EL (cell line): ENCODE data around the gene ANKRD45.
A peak's percentile ranks its signal among the peaks of the same experiment; 100 is the strongest.
"Not testable (repeated sequence)": the region's sequence is repeated elsewhere in the genome, so short reads cannot be mapped to it uniquely, and the experiment has no call there.

Experiments used
- DNase-seq: peaks from one replicate; pipeline ENCODE4 v3.0.0-alpha.2; 2016

ANKRD45 gene

GRCh38 chr1:173669491-173669941 is at the start of gene ANKRD45:
ANKRD45 (minus strand) TSS chr1:173669851; CDS start chr1:173659418, 10,433 bp downstream.
- DNase-seq = peak; percentile 71

GRCh38 chr1:173717238-173717637 is 47.6 kb upstream of the ANKRD45 start:
- DNase-seq = no peak

- no peak for DNase-seq
These were observed 45.8 kb upstream of the ANKRD45 start for GRCh38 chr1:173715538-173715844.

GRCh38 chr1:173714759-173715537 is 45.3 kb upstream of the ANKRD45 start, which contains the start of gene KLHL20:
KLHL20 (plus strand) TSS chr1:173714981; CDS start chr1:173716044, 1,063 bp downstream.
- DNase-seq = peak; percentile 92

- no peak for DNase-seq
These were observed 44.7 kb upstream of the ANKRD45 start for GRCh38 chr1:173714441-173714758.

- no peak for DNase-seq
These were observed 39.1 kb upstream of the ANKRD45 start for GRCh38 chr1:173708787-173709186.

- no peak for DNase-seq
These were observed 35.5 kb upstream of the ANKRD45 start for GRCh38 chr1:173705117-173705516.

- DNase-seq = no peak
These were observed 33.1 kb upstream of the ANKRD45 start for GRCh38 chr1:173702736-173703135.

- DNase-seq = not testable (repeated sequence)
These were observed 31.6 kb upstream of the ANKRD45 start for GRCh38 chr1:173701299-173701698.

GRCh38 chr1:173693238-173693637 is 23.6 kb upstream of the ANKRD45 start:
- no peak for DNase-seq

GRCh38 chr1:173688300-173688699 is 18.6 kb upstream of the ANKRD45 start:
- no peak for DNase-seq

- DNase-seq = not testable (repeated sequence)
These were observed 15.5 kb upstream of the ANKRD45 start for GRCh38 chr1:173685121-173685520.

GRCh38 chr1:173683838-173684237 is 14.2 kb upstream of the ANKRD45 start:
- not testable (repeated sequence) for DNase-seq

GRCh38 chr1:173682184-173682583 is 12.5 kb upstream of the ANKRD45 start:
- no peak for DNase-seq

GRCh38 chr1:173680152-173680551 is 10.5 kb upstream of the ANKRD45 start:
- not testable (repeated sequence) for DNase-seq

GRCh38 chr1:173674496-173674895 is 4.8 kb upstream of the ANKRD45 start:
- DNase-seq = not testable (repeated sequence)

GRCh38 chr1:173666646-173667045 is 3.0 kb downstream of the ANKRD45 start:
- DNase-seq = peak; percentile 62

- DNase-seq = no peak
These were observed 6.5 kb downstream of the ANKRD45 start for GRCh38 chr1:173663159-173663558.

- DNase-seq = no peak
These were observed 7.9 kb downstream of the ANKRD45 start for GRCh38 chr1:173661763-173662162.

GRCh38 chr1:173661271-173661670 is 8.4 kb downstream of the ANKRD45 start:
- no peak for DNase-seq

GRCh38 chr1:173660306-173660705 is 9.3 kb downstream of the ANKRD45 start:
- no peak for DNase-seq

GRCh38 chr1:173648880-173649605 is 20.6 kb downstream of the ANKRD45 start:
- no peak for DNase-seq

GRCh38 chr1:173646656-173647055 is 23.0 kb downstream of the ANKRD45 start:
- DNase-seq = no peak

- peak; percentile 9 for DNase-seq
These were observed 27.1 kb downstream of the ANKRD45 start for GRCh38 chr1:173642450-173643139.
